GM23338 (cell line): ENCODE results near the gene FER. TPM values are rescaled to one million over a fixed set of nuclear protein-coding genes. Genes with fewer than 3 reads are reported as not detected.

Experiments
- ATAC-seq: fragments of 200-7000 bp; cut with Tn5 transposase; 3 replicates; pipeline ENCODE4 v1.9.1; 2020
- DNase-seq: peaks from one replicate; pipeline ENCODE4 v3.0.0-alpha.2; 2015; ENCODE audit warnings: low spot score
- H2AFZ ChIP-seq: fragments of 200-600 bp; sonication (generic); 2 replicates; pipeline ENCODE4 v1.8.0; 2016; ENCODE audit warnings: antibody characterized with exemption, mild to moderate bottlenecking, moderate library complexity
- H3F3A ChIP-seq: fragments of 200-600 bp; sonication (generic); replicated peaks from 2 replicates; pipeline ENCODE4 v1.8.0; 2017; ENCODE audit warnings: antibody characterized with exemption, mixed run types, low read depth
- H3K27ac ChIP-seq: fragments of 200-600 bp; sonication (generic); 2 replicates; pipeline ENCODE4 v1.6.1; 2016; ENCODE audit warnings: low read depth
- H3K27me3 ChIP-seq: fragments of 200-600 bp; sonication (generic); 2 replicates; pipeline ENCODE4 v1.8.0; 2016; ENCODE audit warnings: mild to moderate bottlenecking, mixed run types, moderate library complexity; ENCODE audit not compliant: insufficient read depth
- H3K36me3 ChIP-seq: fragments of 200-600 bp; sonication (generic); 2 replicates; pipeline ENCODE4 v1.8.0; 2016; ENCODE audit warnings: mild to moderate bottlenecking; ENCODE audit not compliant: insufficient read depth
- H3K4me1 ChIP-seq: fragments of 200-600 bp; sonication (generic); 2 replicates; pipeline ENCODE4 v1.8.0; 2016; ENCODE audit warnings: mild to moderate bottlenecking, moderate library complexity; ENCODE audit not compliant: insufficient read depth
- H3K4me2 ChIP-seq: fragments of 200-600 bp; sonication (generic); 2 replicates; pipeline ENCODE4 v1.7.1; 2017; ENCODE audit warnings: mixed run types
- H3K4me3 ChIP-seq: fragments of 200-600 bp; sonication (generic); 2 replicates; pipeline ENCODE4 v1.6.1; 2016; ENCODE audit warnings: mixed run types
- H3K79me2 ChIP-seq: fragments of 200-600 bp; sonication (generic); replicated peaks from 2 replicates; pipeline ENCODE4 v1.8.0; 2017; ENCODE audit warnings: mild to moderate bottlenecking; ENCODE audit not compliant: insufficient read depth
- H3K9me2 ChIP-seq: fragments of 200-600 bp; sonication (generic); 2 replicates; pipeline ENCODE4 v1.8.0; 2017; ENCODE audit not compliant: insufficient read depth
- H4K20me1 ChIP-seq: fragments of 200-600 bp; sonication (generic); replicated peaks from 2 replicates; pipeline ENCODE4 v1.8.0; 2017; ENCODE audit warnings: mild to moderate bottlenecking; ENCODE audit not compliant: insufficient read depth
- H3K27ac Mint-ChIP-seq: 2 replicates; pipeline ENCODE4 v1.8.0; 2020; ENCODE audit warnings: inconsistent platforms, mild to moderate bottlenecking, moderate library complexity, mixed read lengths
- H3K27me3 Mint-ChIP-seq: 3 replicates; pipeline ENCODE4 v1.8.0; 2022; ENCODE audit warnings: low read depth, mild to moderate bottlenecking, moderate library complexity, mixed read lengths, inconsistent platforms; ENCODE audit not compliant: insufficient read depth, poor library complexity
- H3K36me3 Mint-ChIP-seq: 3 replicates; pipeline ENCODE4 v1.8.0; 2021; ENCODE audit warnings: low read depth, mild to moderate bottlenecking, inconsistent platforms, moderate library complexity, mixed read lengths
- H3K4me1 Mint-ChIP-seq: 3 replicates; pipeline ENCODE4 v1.8.0; 2020; ENCODE audit warnings: mild to moderate bottlenecking, inconsistent platforms, mixed read lengths
- H3K4me3 Mint-ChIP-seq: 3 replicates; pipeline ENCODE4 v1.8.0; 2021; ENCODE audit warnings: moderate library complexity, mild to moderate bottlenecking, inconsistent platforms, mixed read lengths
- H3K9me3 Mint-ChIP-seq: 3 replicates; pipeline ENCODE4 v1.8.0; 2020; ENCODE audit warnings: moderate library complexity, mild to moderate bottlenecking, inconsistent platforms, mixed read lengths
- CREB1 ChIP-seq: fragments of 250-450 bp; sonication (Bioruptor Pico); IDR thresholded peaks from 2 replicates; pipeline ENCODE4 v1.5.0; 2020; ENCODE audit warnings: low read depth, mild to moderate bottlenecking, moderate library complexity
- CTCF ChIP-seq, 2 experiments: fragments of 200-600 bp in 1 of 2; sonication (generic) in 1 of 2; conservative IDR thresholded peaks; 2 replicates each; pipeline versions ENCODE4 v1.5.1 to v1.6.1; 2016 to 2017; ENCODE audit warnings: antibody characterized with exemption in 2 of 2, low read depth in 2 of 2, mild to moderate bottlenecking in 2 of 2, moderate library complexity in 1 of 2
- EZH2phosphoT487 ChIP-seq: fragments of 200-600 bp; sonication (generic); IDR thresholded peaks from one replicate; pipeline ENCODE4 v1.8.1; 2018; ENCODE audit warnings: antibody characterized with exemption; ENCODE audit not compliant: unreplicated experiment
- JUNB ChIP-seq: IDR thresholded peaks from one replicate; pipeline ENCODE4 v1.6.1; 2016; ENCODE audit warnings: antibody characterized with exemption; ENCODE audit not compliant: unreplicated experiment
- ZNF331 ChIP-seq: fragments of 250-450 bp; sonication (Bioruptor Pico); IDR thresholded peaks from 2 replicates; pipeline ENCODE4 v1.5.0; 2020; ENCODE audit warnings: low read depth, mild to moderate bottlenecking, moderate library complexity
- polyA plus RNA-seq: library from polyadenylated mRNA; unstranded; fragments of >200 nt; fragmentation: Nextera tagmentation; extraction: Ambion mirVana; gene quantifications from 2 replicates; pipeline ENCODE4 v1.2.1, GENCODE V29; 2016
- total RNA-seq: library from RNA; depleted of rRNA; stranded (reverse); fragments of >200 nt; shearing (Covaris generic); gene quantifications from 2 replicates; pipeline ENCODE4 v1.2.3, GENCODE V29; 2014

FER gene
- total and polyA plus RNA-seq, 2 experiments from 2014 or later = 17.4 to 34.8 TPM

GRCh38 chr5:108917596-108917995 lies 169.9 kb downstream of the FER start:
- Histone ChIP-seq H3K27ac (no peak overlapping the region), H3K27me3 (no peaks in the 10 kb centered on the region), H4K20me1 (no peaks in the 10 kb centered on the region), H3K4me1 (no peaks in the 10 kb centered on the region), H3K9me2 (no peaks in the 10 kb centered on the region; the same call in 1 of the 2 replicates), H3K4me3 (no peak overlapping the region), H3K4me2 (no peak overlapping the region), H3F3A (no peaks in the 10 kb centered on the region), H3K79me2 (no peaks in the 10 kb centered on the region), H2AFZ (no peak overlapping the region), H3K36me3 (no peaks in the 10 kb centered on the region)
- H3K9me3 Mint-ChIP-seq = no peaks in the 10 kb centered on the region
- ATAC-seq = no peak
- H3K4me3 Mint-ChIP-seq = no peak overlapping the region
- no peak for TF ChIP-seq JUNB
- TF ChIP-seq EZH2phosphoT487 = no peak
- no peak for TF ChIP-seq ZNF331 (CRISPR knock-in tag)
- no peak for TF ChIP-seq CREB1
- TF ChIP-seq CTCF (conservative IDR thresholded peaks at IDR 0.05; ENCODE audit: low read depth in 2 of 2) = no peak
- no peak overlapping the region for H3K27ac Mint-ChIP-seq
- H3K36me3 Mint-ChIP-seq = no peaks in the 10 kb centered on the region
- H3K27me3 Mint-ChIP-seq = no peaks in the 10 kb centered on the region
- no peak for DNase-seq
- no peaks in the 10 kb centered on the region for H3K4me1 Mint-ChIP-seq

- Histone ChIP-seq H3K9me2 (no peaks in the 10 kb centered on the region; the same call in 1 of the 2 replicates), H3K27me3 (no peaks in the 10 kb centered on the region), H3K4me1 (no peaks in the 10 kb centered on the region), H2AFZ (no peak overlapping the region), H3K4me2 (no peak overlapping the region), H3K79me2 (no peaks in the 10 kb centered on the region), H3F3A (no peaks in the 10 kb centered on the region), H3K27ac (no peak overlapping the region), H3K4me3 (no peak overlapping the region), H4K20me1 (no peaks in the 10 kb centered on the region), H3K36me3 (no peaks in the 10 kb centered on the region)
- no peak for TF ChIP-seq EZH2phosphoT487
- TF ChIP-seq CTCF (conservative IDR thresholded peaks at IDR 0.05; ENCODE audit: low read depth in 2 of 2) = peak in 1 of 2 experiments; percentile 57; a peak in 3 of 4 replicates
- DNase-seq = no peak
- H3K9me3 Mint-ChIP-seq = no peaks in the 10 kb centered on the region
- no peak for ATAC-seq
- no peaks in the 10 kb centered on the region for H3K27me3 Mint-ChIP-seq
- H3K27ac Mint-ChIP-seq = no peak overlapping the region
- H3K36me3 Mint-ChIP-seq = no peaks in the 10 kb centered on the region
- H3K4me3 Mint-ChIP-seq = no peak overlapping the region
- H3K4me1 Mint-ChIP-seq = no peaks in the 10 kb centered on the region
Measured at GRCh38 chr5:108919591-108920326, 172.1 kb downstream of the FER start.
